NCI-H2171 treated with DMSO at 0.1 percent for 48 hours (cell line): ENCODE measurements around the gene CHTF18.
"Not testable (repeated sequence)": the region's sequence is repeated elsewhere in the genome, so short reads cannot be mapped to it uniquely, and the experiment has no call there.

Source experiments
- DNase-seq: peaks from one replicate; lab custom pipeline; 2025; lab: John Stamatoyannopoulos, UW

The CHTF18 gene

GRCh38 chr16:788399-789126 lies at the start of gene CHTF18:
Gene CHTF18 (plus strand): TSS chr16:788620. CDS start chr16:788685, 65 bp downstream.
- DNase-seq, result peak; percentile 88

GRCh38 chr16:739560-740458 lies 48.6 kb upstream of the CHTF18 start:
- no peak for DNase-seq

GRCh38 chr16:740459-740763 lies 48.0 kb upstream of the CHTF18 start:
- no peak for DNase-seq

GRCh38 chr16:740764-741505 lies 47.5 kb upstream of the CHTF18 start, which contains the start of gene CIAO3:
Gene CIAO3 (minus strand): TSS chr16:740997. CDS start chr16:740985, 12 bp downstream.
- DNase-seq, result peak; percentile 85

- no peak for DNase-seq
Observed at GRCh38 chr16:741986-742629, 46.3 kb upstream of the CHTF18 start.

GRCh38 chr16:742894-743293 lies 45.5 kb upstream of the CHTF18 start:
- DNase-seq, result not testable (repeated sequence)

- no peak for DNase-seq
Observed at GRCh38 chr16:743794-744500, 44.5 kb upstream of the CHTF18 start.

GRCh38 chr16:745739-746138 lies 42.7 kb upstream of the CHTF18 start:
- no peak for DNase-seq

GRCh38 chr16:746637-747036 lies 41.8 kb upstream of the CHTF18 start:
- DNase-seq, result no peak

GRCh38 chr16:747978-748746 lies 40.3 kb upstream of the CHTF18 start:
- no peak for DNase-seq

- DNase-seq, result no peak
Observed at GRCh38 chr16:749010-749409, 39.4 kb upstream of the CHTF18 start.

- no peak for DNase-seq
Observed at GRCh38 chr16:750485-750884, 37.9 kb upstream of the CHTF18 start.

GRCh38 chr16:751152-752006 lies 37.0 kb upstream of the CHTF18 start:
- no peak for DNase-seq

GRCh38 chr16:752007-752312 lies 36.5 kb upstream of the CHTF18 start:
- no peak for DNase-seq

- DNase-seq, result not testable (repeated sequence)
Observed at GRCh38 chr16:754121-754607, 34.3 kb upstream of the CHTF18 start.

GRCh38 chr16:754656-755055 lies 33.8 kb upstream of the CHTF18 start:
- no peak for DNase-seq

- DNase-seq, result no peak
Observed at GRCh38 chr16:756428-756827, 32.0 kb upstream of the CHTF18 start.

GRCh38 chr16:759110-759910 lies 29.1 kb upstream of the CHTF18 start:
- DNase-seq, result no peak

GRCh38 chr16:760065-760464 lies 28.4 kb upstream of the CHTF18 start:
- no peak for DNase-seq
